H1 (cell line): Measurements from ENCODE around the gene TSSK6. TPM values are rescaled to one million over a fixed set of nuclear protein-coding genes. Genes with fewer than 3 reads are reported as not detected.
A peak's percentile ranks its signal among the peaks of the same experiment; 100 is the strongest.

ENCODE experiments used
- CTCF ChIA-PET: fragments of 300-600 bp; sonication (Branson Sonifier 250); formaldehyde crosslinking; loops from one replicate; lab custom pipeline; 2021; ENCODE audit not compliant: partially characterized antibody; lab: Charles Lee
- POLR2A ChIA-PET: fragments of 300-600 bp; sonication (Branson Sonifier 250); formaldehyde crosslinking; loops from one replicate; lab custom pipeline; 2021; ENCODE audit warnings: inconsistent platforms; ENCODE audit not compliant: partially characterized antibody; lab: Charles Lee
- DNase-seq, 2 experiments: peaks; one replicate each; pipeline versions ENCODE4 v3.0.0 to v3.0.0-alpha.2; 2010 to 2022; ENCODE audit warnings: low spot score in 2 of 2, low read depth in 1 of 2, mixed read lengths in 1 of 2
- FAIRE-seq: peaks from 2 replicates; lab custom pipeline; 2011; peaks lifted over from hg19 to GRCh38; lab: Jason Lieb, UNC
- H2AFZ ChIP-seq: 2 replicates; pipeline ENCODE4 v1.8.1; 2012; ENCODE audit warnings: low read length, inconsistent platforms
- H2AK5ac ChIP-seq: 2 replicates; pipeline ENCODE4 v1.6.1; 2013; ENCODE audit warnings: low read depth, low read length
- H2BK120ac ChIP-seq: replicated peaks from 2 replicates; pipeline ENCODE3; 2013; ENCODE audit warnings: low read depth, low read length, inconsistent platforms
- H2BK12ac ChIP-seq: 2 replicates; pipeline ENCODE4 v1.6.1; 2013; ENCODE audit warnings: low read depth, low read length
- H2BK15ac ChIP-seq: 2 replicates; pipeline ENCODE4 v1.6.1; 2013; ENCODE audit warnings: low read length
- H2BK20ac ChIP-seq: 2 replicates; pipeline ENCODE4 v1.6.1; 2013; ENCODE audit warnings: low read length
- H2BK5ac ChIP-seq: 2 replicates; pipeline ENCODE4 v1.6.1; 2013; ENCODE audit warnings: low read depth, low read length
- H3K14ac ChIP-seq: 2 replicates; pipeline ENCODE4 v1.6.1; 2013; ENCODE audit warnings: inconsistent platforms; ENCODE audit not compliant: insufficient read length
- H3K18ac ChIP-seq: 2 replicates; pipeline ENCODE4 v1.6.1; 2013; ENCODE audit warnings: low read length; ENCODE audit errors: extremely low read depth
- H3K23ac ChIP-seq: 2 replicates; pipeline ENCODE4 v1.6.1; 2013; ENCODE audit warnings: inconsistent platforms; ENCODE audit not compliant: insufficient read length
- H3K23me2 ChIP-seq: 2 replicates; pipeline ENCODE4 v1.6.1; 2013; ENCODE audit warnings: low read depth, low read length
- H3K27ac ChIP-seq: 2 replicates; pipeline ENCODE4 v1.6.1; 2011; ENCODE audit warnings: low read depth, low read length, inconsistent platforms
- H3K27me3 ChIP-seq, 4 experiments: replicated peaks in 1 of 4; 1 replicate in 1 of 4; 2 replicates in 3 of 4; pipeline versions ENCODE4 v1.6.1 to v1.8.1; 2011 to 2013; ENCODE audit warnings: low read length in 3 of 4, mild to moderate bottlenecking in 3 of 4, inconsistent platforms in 2 of 4, mixed read lengths in 2 of 4, moderate library complexity in 1 of 4; ENCODE audit not compliant: control insufficient read depth in 3 of 4, insufficient read depth in 3 of 4; ENCODE audit errors: extremely low read depth in 1 of 4
- H3K36me3 ChIP-seq, 4 experiments: 2 replicates each; pipeline versions ENCODE4 v1.6.1 to v1.8.1; 2011 to 2013; ENCODE audit warnings: mild to moderate bottlenecking in 4 of 4, low read length in 3 of 4, moderate library complexity in 2 of 4, control low read depth in 1 of 4, inconsistent platforms in 1 of 4; ENCODE audit not compliant: insufficient read depth in 4 of 4, control insufficient read depth in 2 of 4
- H3K4ac ChIP-seq: replicated peaks from 2 replicates; pipeline ENCODE3; 2013; ENCODE audit warnings: low read length, low read depth, mixed read lengths, inconsistent platforms; ENCODE audit not compliant: insufficient read length
- H3K4me1 ChIP-seq, 4 experiments: replicated peaks in 1 of 4; 1 replicate in 1 of 4; 2 replicates in 3 of 4; pipeline versions ENCODE4 v1.6.1 to v1.8.1; 2011 to 2013; ENCODE audit warnings: low read length in 3 of 4, inconsistent platforms in 2 of 4, mixed read lengths in 1 of 4; ENCODE audit not compliant: insufficient read depth in 4 of 4, control insufficient read depth in 3 of 4
- H3K4me2 ChIP-seq, 2 experiments: 2 replicates each; pipeline versions ENCODE4 v1.6.1 to v1.8.1; 2011 to 2013; ENCODE audit warnings: low read depth in 2 of 2, low read length in 2 of 2, control low read depth in 1 of 2, inconsistent platforms in 1 of 2, mild to moderate bottlenecking in 1 of 2; ENCODE audit not compliant: insufficient read depth in 1 of 2
- H3K4me3 ChIP-seq, 4 experiments: fragments of 200-600, 300-600 bp in 1 of 4; sonication (generic), shearing (Covaris generic), sonication (Bioruptor Twin) in 1 of 4; 2 replicates each; pipeline versions ENCODE4 v1.5.1 to v1.8.1; 2011 to 2016; ENCODE audit warnings: low read length in 4 of 4, low read depth in 3 of 4, control low read depth in 2 of 4, inconsistent platforms in 2 of 4, mild to moderate bottlenecking in 2 of 4, mixed read lengths in 1 of 4, moderate library complexity in 1 of 4; ENCODE audit not compliant: insufficient read depth in 2 of 4; ENCODE audit errors: extremely low read depth in 1 of 4
- H3K56ac ChIP-seq: replicated peaks from 2 replicates; pipeline ENCODE3; 2013; ENCODE audit warnings: low read depth, mild to moderate bottlenecking, mixed read lengths, low read length, inconsistent platforms; ENCODE audit not compliant: insufficient read length
- H3K79me1 ChIP-seq: 2 replicates; pipeline ENCODE4 v1.6.1; 2013; ENCODE audit warnings: low read depth, low read length, control low read depth
- H3K79me2 ChIP-seq, 2 experiments: 2 replicates each; pipeline versions ENCODE4 v1.6.1 to v1.8.1; 2012 to 2013; ENCODE audit warnings: low read length in 2 of 2, mild to moderate bottlenecking in 2 of 2, inconsistent platforms in 1 of 2; ENCODE audit not compliant: insufficient read depth in 2 of 2, control insufficient read depth in 1 of 2
- H3K9ac ChIP-seq, 4 experiments: replicated peaks in 1 of 4; 1 replicate in 1 of 4; 2 replicates in 3 of 4; pipeline versions ENCODE4 v1.6.1 to v1.8.1; 2011 to 2013; ENCODE audit warnings: low read depth in 3 of 4, low read length in 3 of 4, control low read depth in 2 of 4, mild to moderate bottlenecking in 2 of 4, moderate library complexity in 2 of 4, inconsistent platforms in 1 of 4; ENCODE audit errors: extremely low read depth in 1 of 4
- H3K9me3 ChIP-seq, 2 experiments: 2 replicates each; pipeline versions ENCODE4 v1.6.1 to v1.8.1; 2012 to 2013; ENCODE audit warnings: mild to moderate bottlenecking in 2 of 2, moderate library complexity in 2 of 2, control low read depth in 1 of 2, inconsistent platforms in 1 of 2, low read depth in 1 of 2, low read length in 1 of 2, mixed read lengths in 1 of 2; ENCODE audit not compliant: insufficient read depth in 2 of 2
- H4K20me1 ChIP-seq, 2 experiments: replicated peaks in 1 of 2; 2 replicates each; pipeline versions ENCODE3 to v1.8.1; 2011 to 2013; ENCODE audit warnings: inconsistent platforms in 2 of 2, low read length in 2 of 2, mild to moderate bottlenecking in 1 of 2; ENCODE audit not compliant: insufficient read depth in 2 of 2, control insufficient read depth in 1 of 2
- H4K5ac ChIP-seq: 2 replicates; pipeline ENCODE4 v1.6.1; 2013; ENCODE audit warnings: low read length, low read depth, mixed read lengths, inconsistent platforms; ENCODE audit not compliant: insufficient read length
- H4K8ac ChIP-seq: 2 replicates; pipeline ENCODE4 v1.8.0; 2013; ENCODE audit warnings: mild to moderate bottlenecking, moderate library complexity, low read length, inconsistent platforms; ENCODE audit not compliant: insufficient read depth; ENCODE audit errors: extremely low read depth
- H4K91ac ChIP-seq: replicated peaks from 2 replicates; pipeline ENCODE3; 2013; ENCODE audit warnings: low read length, mixed read lengths, inconsistent platforms; ENCODE audit not compliant: insufficient read length
- CHD1 ChIP-seq: IDR thresholded peaks from 2 replicates; pipeline ENCODE4 v1.6.1; 2012; ENCODE audit warnings: low read depth, low read length, improper control_type of control experiment
- FOSL1 ChIP-seq: IDR thresholded peaks from 2 replicates; pipeline ENCODE4 v1.6.1; 2011; ENCODE audit warnings: mild to moderate bottlenecking, low read depth, low read length, moderate library complexity; ENCODE audit not compliant: insufficient read depth
- HDAC2 ChIP-seq, 2 experiments: fragments of 300-600 bp in 1 of 2; sonication (generic) in 1 of 2; IDR thresholded peaks; 2 replicates each; pipeline ENCODE4 v1.6.1; 2011 to 2012; ENCODE audit warnings: low read depth in 2 of 2, low read length in 2 of 2, mild to moderate bottlenecking in 2 of 2, moderate library complexity in 2 of 2, borderline replicate concordance in 1 of 2, inconsistent platforms in 1 of 2
- KDM1A ChIP-seq: fragments of 200-600, 300-600 bp; sonication (generic); IDR thresholded peaks from 2 replicates; pipeline ENCODE4 v1.7.1; 2016; ENCODE audit warnings: mild to moderate bottlenecking, low read length, borderline replicate concordance
- NANOG ChIP-seq: IDR thresholded peaks from 2 replicates; pipeline ENCODE4 v1.6.1; 2011; ENCODE audit warnings: low read length, low read depth, mild to moderate bottlenecking, inconsistent platforms; ENCODE audit not compliant: insufficient read depth, poor library complexity, severe bottlenecking
- POU5F1 ChIP-seq: IDR thresholded peaks from 2 replicates; pipeline ENCODE4 v1.6.1; 2011; ENCODE audit warnings: low read depth, mild to moderate bottlenecking, low read length, moderate library complexity
- SIRT6 ChIP-seq: IDR thresholded peaks from one replicate; pipeline ENCODE4 v1.7.1; 2012; ENCODE audit warnings: low read length, inconsistent platforms
- SIX5 ChIP-seq: IDR thresholded peaks from 2 replicates; pipeline ENCODE4 v1.6.1; 2011; ENCODE audit warnings: mild to moderate bottlenecking, low read depth, low read length
- SP1 ChIP-seq: IDR thresholded peaks from 2 replicates; pipeline ENCODE4 v1.6.1; 2011; ENCODE audit warnings: low read depth, low read length
- SRF ChIP-seq: IDR thresholded peaks from 2 replicates; pipeline ENCODE4 v1.6.1; 2011; ENCODE audit warnings: mild to moderate bottlenecking, low read depth, low read length, moderate library complexity
- YY1 ChIP-seq: IDR thresholded peaks from 2 replicates; pipeline ENCODE4 v1.6.1; 2011; ENCODE audit warnings: low read depth, mild to moderate bottlenecking, low read length
- WGBS, 2 experiments: shearing (Covaris generic) in 1 of 2; methylation state at CpG; one replicate each; pipeline versions ENCODE4 v1.1.6 to v1.1.7; 2013 to 2015; ENCODE audit warnings: low lambda C conversion rate in 2 of 2, mixed read lengths in 2 of 2, inconsistent platforms in 1 of 2, low coverage in 1 of 2, missing lambda C conversion rate in 1 of 2; ENCODE audit not compliant: insufficient replicate concordance in 2 of 2, insufficient coverage in 1 of 2, insufficient read length in 1 of 2; ENCODE audit errors: extremely low coverage in 1 of 2, missing lambda C conversion rate in 1 of 2; 5-methylcytosine and 5-hydroxymethylcytosine counted together
- polyA plus RNA-seq, 7 experiments: library from polyadenylated mRNA; depleted of rRNA in 3 of 7; stranded (reverse) in 5 of 7; unstranded in 2 of 7; fragments of >200 nt in 5 of 7; fragments of 200-250 nt in 2 of 7; gene quantifications; 1 replicate in 5 of 7; 2 replicates in 1 of 7; 4 replicates in 1 of 7; pipeline versions ENCODE4 v1.2.1 to v1.2.3, GENCODE V29; 2011 to 2013; ENCODE audit warnings: missing spikeins in 2 of 7, mixed read lengths in 2 of 7
- total RNA-seq: library from RNA; stranded (reverse); fragmentation: NEBNext Ultra II Directional; extraction: Animal tissue kit (Norgen Biotek cat#: 25700); gene quantifications from 2 replicates; pipeline ENCODE4 v1.2.1, GENCODE V29; 2021
- TF ChIP-seq, protein P1 (sequence below): IDR thresholded peaks from 2 replicates; pipeline ENCODE4 v1.6.1; 2012; ENCODE audit warnings: inconsistent platforms

TSSK6 gene
- total and polyA plus RNA-seq, 2 of the 8 experiments (the other 6 are each of a cell fraction or from before 2014, with no cell fraction given) = 3.6 to 7.8 TPM

DNA sequence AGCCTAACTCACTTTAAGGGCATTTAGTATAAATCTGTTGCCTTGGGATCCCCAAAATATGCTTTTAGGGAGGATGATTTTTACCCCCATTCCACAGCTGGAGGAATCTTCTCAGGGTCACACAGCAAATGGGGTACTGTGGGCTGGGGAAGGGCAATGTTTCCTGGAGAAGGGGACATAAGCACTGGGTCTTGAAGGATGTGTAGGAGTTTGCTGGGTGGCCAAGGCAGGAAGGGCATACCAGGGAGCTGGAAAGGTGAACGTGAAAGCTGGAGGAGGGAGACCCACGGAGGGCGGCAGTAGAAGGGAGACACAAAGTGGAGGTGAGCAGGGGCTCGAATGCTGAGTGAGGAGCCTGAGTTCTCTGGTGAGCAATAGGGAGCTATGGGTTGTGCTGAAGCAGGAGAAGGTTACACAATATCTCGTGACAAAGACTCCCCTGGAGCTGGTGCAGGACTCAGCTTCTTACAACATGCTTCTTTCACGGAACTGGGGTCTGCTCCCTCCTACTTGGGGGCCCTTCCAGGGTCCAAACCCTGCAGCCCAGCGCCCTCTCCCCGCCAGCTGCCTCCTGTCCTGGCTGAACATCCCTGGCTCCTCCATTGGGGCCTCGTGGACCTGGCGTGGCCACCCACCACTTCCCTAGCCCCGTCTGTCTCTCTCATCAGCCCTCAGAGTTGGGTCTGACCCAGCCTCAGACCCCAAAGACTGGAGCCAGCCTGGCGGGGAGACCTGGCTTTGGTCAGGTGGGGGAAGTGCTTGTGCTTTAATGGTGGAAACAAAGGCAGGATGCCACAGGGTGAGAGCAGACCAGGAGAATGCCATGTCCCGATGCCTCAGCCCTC is 33.8 kb upstream of the TSSK6 start:
- Histone ChIP-seq H4K8ac (no peak overlapping the region), H3K23ac (no peak overlapping the region), H4K5ac (no peak overlapping the region), H4K20me1 (no peaks in the 10 kb centered on the region), H3K4me1 (no peaks in the 10 kb centered on the region; a peak in 3 of 7 replicates), H3K79me2 (no peaks in the 10 kb centered on the region), H3K79me1 (no peaks in the 10 kb centered on the region), H2BK20ac (no peak overlapping the region), H3K27ac (no peak overlapping the region), H3K56ac (no peak overlapping the region), H3K23me2 (no peaks in the 10 kb centered on the region), H2BK120ac (no peak overlapping the region), H3K4me2 (no peak overlapping the region), H2AK5ac (no peak overlapping the region), H3K4me3 (no peak overlapping the region), H3K27me3 (no peaks in the 10 kb centered on the region; a peak in 1 of 7 replicates), H2BK12ac (no peak overlapping the region), H3K9ac (no peak overlapping the region), H3K18ac (no peak overlapping the region; the same call in 1 of the 2 replicates), H3K9me3 (no peaks in the 10 kb centered on the region), H3K4ac (no peak overlapping the region), H4K91ac (no peak overlapping the region), H2AFZ (no peak overlapping the region), H2BK15ac (no peak overlapping the region), H3K14ac (no peak overlapping the region), H2BK5ac (peak overlapping the region; percentile 8; the same call in 1 of the 2 replicates), H3K36me3 (no peaks in the 10 kb centered on the region)
- WGBS, 2 experiments = 82% methylated on average over 13 of the region's 13 CpGs; no CpG with 5 or more reads in 1 of the 2 experiments
- FAIRE-seq (no peak), DNase-seq (no peak)
- ChIA-PET CTCF (interaction anchor here (0.6 to 15.7 kb wide), 4 partner anchors 12 to 33 kb away, joined by 3 to 223 read pairs (median 142); partner anchors contain the start of genes CILP2, NDUFA13 and YJEFN3), POLR2A (interaction anchor here (1.0 to 2.3 kb wide), 4 partner anchors 10 to 20 kb away, joined by 3 to 7 read pairs (median 6); partner anchors contain the start of gene YJEFN3)
- TF ChIP-seq HDAC2 (IDR thresholded peaks at IDR 0.05; ENCODE audit: borderline replicate concordance in 1 of 2, low read depth in 2 of 2, low read length in 2 of 2) (no peak), SP1 (no peak), NANOG (no peak), SIRT6 (no peak), POU5F1 (no peak), SRF (no peak), YY1 (no peak), FOSL1 (no peak), SIX5 (no peak), KDM1A (no peak), CHD1 (no peak)
- TF ChIP-seq, protein P1, sequence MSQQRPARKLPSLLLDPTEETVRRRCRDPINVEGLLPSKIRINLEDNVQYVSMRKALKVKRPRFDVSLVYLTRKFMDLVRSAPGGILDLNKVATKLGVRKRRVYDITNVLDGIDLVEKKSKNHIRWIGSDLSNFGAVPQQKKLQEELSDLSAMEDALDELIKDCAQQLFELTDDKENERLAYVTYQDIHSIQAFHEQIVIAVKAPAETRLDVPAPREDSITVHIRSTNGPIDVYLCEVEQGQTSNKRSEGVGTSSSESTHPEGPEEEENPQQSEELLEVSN = no peak
